Endothelial cell of umbilical vein (primary cell): ENCODE data around the gene SOD3.

ENCODE experiments used
- CTCF ChIP-seq, 2 donors: IDR thresholded peaks; 1 replicate in 1 of 2; 2 replicates in 1 of 2; pipeline ENCODE4 v1.5.1; 2011; ENCODE audit warnings: low read length in 2 of 2, mild to moderate bottlenecking in 2 of 2, moderate library complexity in 2 of 2, control low read depth in 1 of 2, inconsistent platforms in 1 of 2, low read depth in 1 of 2; ENCODE audit not compliant: insufficient read depth in 1 of 2; ENCODE audit errors: extremely low read depth in 1 of 2
- EZH2 ChIP-seq: IDR thresholded peaks from 2 replicates; pipeline ENCODE4 v1.6.1; 2012; ENCODE audit warnings: borderline replicate concordance, low read depth, mild to moderate bottlenecking, moderate library complexity, low read length, inconsistent platforms; ENCODE audit not compliant: severe bottlenecking
- MAX ChIP-seq: IDR thresholded peaks from 2 replicates; pipeline ENCODE4 v1.6.1; 2011; ENCODE audit not compliant: insufficient read depth, insufficient read length
- POLR2A ChIP-seq: IDR thresholded peaks from 2 replicates; pipeline ENCODE4 v1.6.1; 2012; ENCODE audit warnings: low read depth, mild to moderate bottlenecking, control low read depth, low read length
- POLR2AphosphoS5 ChIP-seq: IDR thresholded peaks from 2 replicates; pipeline ENCODE4 v1.6.1; 2012; ENCODE audit warnings: low read depth, mild to moderate bottlenecking, control low read depth, low read length, moderate library complexity; ENCODE audit not compliant: insufficient read depth

GRCh38 chr4:24805566-24805965 is 10.2 kb downstream of the SOD3 start:
- no peak for TF ChIP-seq MAX
- TF ChIP-seq CTCF (IDR thresholded peaks at IDR 0.05; ENCODE audit: extremely low read depth in 1 of 2, insufficient read depth in 1 of 2, low read depth in 1 of 2, low read length in 2 of 2) = no peak
- no peak for TF ChIP-seq POLR2A
- TF ChIP-seq POLR2AphosphoS5 = no peak
- TF ChIP-seq EZH2 = no peak
